Smooth muscle cell (in vitro differentiated cells): ENCODE measurements around the gene MSTO1. TPM values are rescaled to one million over a fixed set of nuclear protein-coding genes. Genes with fewer than 3 reads are reported as not detected.
"Not testable (repeated sequence)": the region's sequence is repeated elsewhere in the genome, so short reads cannot be mapped to it uniquely, and the experiment has no call there.

Experiments used
- DNase-seq: peaks from one replicate; lab custom pipeline; 2025; ENCODE audit not compliant: unreplicated experiment; lab: John Stamatoyannopoulos, UW
- H2AFZ ChIP-seq: fragments of 200-600 bp; sonication (generic); 2 replicates; pipeline ENCODE4 v1.6.0; 2016; ENCODE audit warnings: antibody characterized with exemption, low read depth, mild to moderate bottlenecking
- H3F3A ChIP-seq: fragments of 200-600 bp; sonication (generic); 2 replicates; pipeline ENCODE4 v1.6.0; 2017; ENCODE audit warnings: antibody characterized with exemption, low read depth
- H3K27ac ChIP-seq: fragments of 200-600 bp; sonication (generic); 2 replicates; pipeline ENCODE4 v1.5.1; 2016; ENCODE audit warnings: low read depth, mild to moderate bottlenecking
- H3K27me3 ChIP-seq: fragments of 200-600 bp; sonication (generic); 2 replicates; pipeline ENCODE4 v1.6.1; 2016; ENCODE audit warnings: low read depth, mild to moderate bottlenecking
- H3K36me3 ChIP-seq: fragments of 200-600 bp; sonication (generic); 2 replicates; pipeline ENCODE4 v1.5.1; 2016; ENCODE audit warnings: low read depth
- H3K4me1 ChIP-seq: fragments of 200-600 bp; sonication (generic); 2 replicates; pipeline ENCODE4 v1.5.1; 2016; ENCODE audit warnings: low read depth
- H3K4me2 ChIP-seq: fragments of 200-600 bp; sonication (generic); 2 replicates; pipeline ENCODE4 v1.6.0; 2016; ENCODE audit warnings: mild to moderate bottlenecking
- H3K4me3 ChIP-seq: fragments of 200-600 bp; sonication (generic); 2 replicates; pipeline ENCODE4 v1.5.1; 2016; ENCODE audit warnings: mild to moderate bottlenecking
- H3K79me2 ChIP-seq: fragments of 200-600 bp; sonication (generic); 2 replicates; pipeline ENCODE4 v1.6.0; 2016; ENCODE audit warnings: low read depth, mild to moderate bottlenecking
- H3K9ac ChIP-seq: fragments of 200-600 bp; sonication (generic); 2 replicates; pipeline ENCODE4 v1.6.0; 2016; ENCODE audit warnings: low read depth
- H3K9me3 ChIP-seq: fragments of 200-600 bp; sonication (generic); replicated peaks from 2 replicates; pipeline ENCODE4 v1.5.1; 2016; ENCODE audit warnings: low read depth
- H4K20me1 ChIP-seq: fragments of 200-600 bp; sonication (generic); 2 replicates; pipeline ENCODE4 v1.6.0; 2016; ENCODE audit warnings: low read depth
- WGBS: methylation state at CpG from one replicate; pipeline ENCODE4 v1.1.7; 2016; ENCODE audit warnings: low lambda C conversion rate; 5-methylcytosine and 5-hydroxymethylcytosine counted together
- polyA plus RNA-seq: library from polyadenylated mRNA; unstranded; fragments of >200 nt; fragmentation: Nextera tagmentation; extraction: Ambion mirVana; gene quantifications from 2 replicates; pipeline ENCODE4 v1.2.1, GENCODE V29; 2016
- total RNA-seq: library from RNA; depleted of rRNA; stranded (reverse); fragments of >200 nt; gene quantifications from 2 replicates; pipeline ENCODE4 v1.2.3, GENCODE V29; 2014
- TF ChIP-seq, protein P1 (sequence below): fragments of 200-600 bp; sonication (generic); IDR thresholded peaks from 2 replicates; pipeline ENCODE4 v1.5.1; 2017; ENCODE audit warnings: borderline replicate concordance, mild to moderate bottlenecking, antibody characterized with exemption; ENCODE audit not compliant: insufficient read depth, poor library complexity, severe bottlenecking

Gene MSTO1
- total and polyA plus RNA-seq, 2 experiments from 2014 or later, result 17.5 to 41.2 TPM

DNA sequence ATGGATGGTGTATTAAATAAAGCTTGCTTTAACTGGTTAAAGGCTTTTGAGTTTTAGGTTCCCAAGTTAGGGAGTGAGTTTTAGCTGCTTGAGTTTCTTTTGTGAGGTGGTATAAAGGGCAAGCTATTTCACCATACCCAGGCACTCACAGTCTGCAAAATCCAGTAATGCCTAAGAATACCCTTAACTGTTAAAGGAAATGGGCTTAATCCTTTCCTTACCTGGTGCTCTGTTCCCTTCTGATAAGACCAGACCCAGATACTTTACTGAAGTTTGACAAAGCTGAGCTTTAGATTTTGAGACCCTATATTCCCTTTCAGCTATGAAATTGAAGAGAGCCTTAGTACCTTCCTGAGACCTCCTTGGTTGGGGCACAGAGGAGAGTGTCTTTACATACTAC lies 30.3 kb downstream of the MSTO1 start:
- TF ChIP-seq, protein P1, sequence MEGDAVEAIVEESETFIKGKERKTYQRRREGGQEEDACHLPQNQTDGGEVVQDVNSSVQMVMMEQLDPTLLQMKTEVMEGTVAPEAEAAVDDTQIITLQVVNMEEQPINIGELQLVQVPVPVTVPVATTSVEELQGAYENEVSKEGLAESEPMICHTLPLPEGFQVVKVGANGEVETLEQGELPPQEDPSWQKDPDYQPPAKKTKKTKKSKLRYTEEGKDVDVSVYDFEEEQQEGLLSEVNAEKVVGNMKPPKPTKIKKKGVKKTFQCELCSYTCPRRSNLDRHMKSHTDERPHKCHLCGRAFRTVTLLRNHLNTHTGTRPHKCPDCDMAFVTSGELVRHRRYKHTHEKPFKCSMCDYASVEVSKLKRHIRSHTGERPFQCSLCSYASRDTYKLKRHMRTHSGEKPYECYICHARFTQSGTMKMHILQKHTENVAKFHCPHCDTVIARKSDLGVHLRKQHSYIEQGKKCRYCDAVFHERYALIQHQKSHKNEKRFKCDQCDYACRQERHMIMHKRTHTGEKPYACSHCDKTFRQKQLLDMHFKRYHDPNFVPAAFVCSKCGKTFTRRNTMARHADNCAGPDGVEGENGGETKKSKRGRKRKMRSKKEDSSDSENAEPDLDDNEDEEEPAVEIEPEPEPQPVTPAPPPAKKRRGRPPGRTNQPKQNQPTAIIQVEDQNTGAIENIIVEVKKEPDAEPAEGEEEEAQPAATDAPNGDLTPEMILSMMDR, result no peak

DNA sequence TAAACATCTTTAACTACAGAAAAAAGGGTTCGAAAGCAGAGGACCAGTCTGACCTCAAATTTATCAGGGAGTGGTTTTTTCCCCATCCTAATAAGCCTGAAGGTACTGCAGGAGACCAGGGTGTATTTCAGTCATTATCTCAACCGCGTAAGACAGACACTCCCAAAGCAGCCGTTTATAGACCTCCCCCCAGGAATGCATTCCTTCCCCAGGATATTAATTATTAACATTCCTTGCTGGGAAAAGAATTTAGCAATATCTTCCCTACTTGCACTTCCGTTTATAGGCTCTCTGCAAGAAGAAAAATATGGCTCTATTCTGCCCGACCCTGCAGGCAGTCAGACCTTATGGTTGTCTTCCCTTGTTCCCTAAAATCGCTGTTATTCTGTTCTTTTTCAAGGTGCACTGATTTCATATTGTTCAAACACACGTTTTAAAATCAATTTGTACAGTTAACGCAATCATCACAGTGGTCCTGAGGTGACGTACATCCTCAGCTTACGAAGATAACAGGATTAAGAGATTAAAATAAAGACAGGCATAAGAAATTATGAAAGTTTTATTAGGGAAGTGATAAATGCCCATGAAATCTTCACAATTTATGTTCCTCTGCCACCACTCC lies 32.7 kb downstream of the MSTO1 start:
- not testable (repeated sequence) for H3K79me2 ChIP-seq, H3K4me1 ChIP-seq, H3F3A ChIP-seq, H2AFZ ChIP-seq, H3K4me3 ChIP-seq, H3K27me3 ChIP-seq, H3K36me3 ChIP-seq, H3K4me2 ChIP-seq, DNase-seq, H3K9me3 ChIP-seq, H3K27ac ChIP-seq, H4K20me1 ChIP-seq, H3K9ac ChIP-seq
- WGBS, result 87% methylated on average over 11 of the region's 11 CpGs

More for the DNA sequence above, 30.3 kb downstream of the MSTO1 start:
- Histone ChIP-seq H3K79me2 (no peaks in the 10 kb centered on the region), H3K27ac (no peak overlapping the region), H3K4me2 (no peak overlapping the region), H3K4me1 (peaks cover 7% of the 10 kb centered on the region), H3F3A (no peaks in the 10 kb centered on the region), H4K20me1 (no peaks in the 10 kb centered on the region), H3K9me3 (no peaks in the 10 kb centered on the region), H3K27me3 (no peaks in the 10 kb centered on the region), H3K36me3 (no peaks in the 10 kb centered on the region), H3K4me3 (no peak overlapping the region), H2AFZ (no peak overlapping the region), H3K9ac (no peak overlapping the region)
- no peak for DNase-seq

DNA sequence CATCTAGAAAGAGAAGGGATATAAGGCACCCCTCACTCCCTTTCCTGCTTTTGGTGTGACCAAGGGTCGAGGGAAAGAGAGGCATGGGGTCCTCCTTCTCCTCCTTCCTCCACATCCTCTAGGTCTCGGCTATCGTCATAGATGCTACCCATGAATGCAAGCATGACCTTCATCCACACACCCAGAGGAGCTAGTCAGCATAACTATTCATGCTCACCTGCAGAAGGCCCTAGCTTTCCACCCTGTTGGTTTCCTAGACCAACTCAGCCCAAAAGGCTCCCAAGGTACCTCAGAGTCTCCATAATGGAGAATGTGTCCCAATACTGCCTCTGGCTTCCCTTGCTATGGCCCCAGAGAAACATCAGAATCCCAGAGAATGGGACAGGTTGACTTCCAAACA lies 33.2 kb downstream of the MSTO1 start:
- Histone ChIP-seq H3K4me3 (no peak overlapping the region), H3K27ac (no peak overlapping the region), H2AFZ (no peak overlapping the region), H3F3A (no peaks in the 10 kb centered on the region), H3K9ac (no peak overlapping the region), H4K20me1 (no peaks in the 10 kb centered on the region), H3K79me2 (no peaks in the 10 kb centered on the region), H3K4me1 (peaks cover 2% of the 10 kb centered on the region), H3K36me3 (no peaks in the 10 kb centered on the region), H3K9me3 (no peaks in the 10 kb centered on the region), H3K27me3 (no peaks in the 10 kb centered on the region), H3K4me2 (no peak overlapping the region)
- no peak for DNase-seq
- TF ChIP-seq, protein P1, result no peak
- WGBS, result 95% methylated on average over 3 of the region's 3 CpGs

DNA sequence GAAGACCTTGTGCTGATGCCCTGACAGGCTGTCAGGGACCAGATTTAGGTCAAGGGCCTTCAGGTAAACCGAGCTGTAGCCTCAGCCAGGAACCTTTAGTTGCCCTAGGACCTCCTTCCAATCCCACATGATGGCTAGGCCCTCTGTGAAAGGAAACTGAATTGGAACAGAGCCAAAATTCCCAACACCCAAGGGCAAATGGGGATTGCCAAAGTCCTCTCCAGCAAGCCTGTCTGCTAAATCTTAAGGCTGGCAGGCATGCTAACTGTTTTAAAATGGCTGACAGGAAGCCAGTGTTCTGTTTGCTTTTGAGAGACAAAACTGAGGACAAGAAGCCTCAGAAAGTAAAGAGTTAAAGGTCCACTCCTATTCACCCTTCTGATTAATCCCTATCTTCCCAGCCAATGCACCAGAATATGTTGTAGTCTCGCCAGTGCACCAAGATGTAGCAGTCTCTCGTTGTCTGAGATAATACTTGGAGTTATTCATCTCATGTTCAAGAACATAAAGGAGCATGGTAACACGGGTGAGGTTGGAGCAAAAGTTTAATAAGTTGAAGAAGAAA lies 35.1 kb downstream of the MSTO1 start:
- Histone ChIP-seq H3K27me3 (no peaks in the 10 kb centered on the region), H3K9me3 (no peaks in the 10 kb centered on the region), H3F3A (no peaks in the 10 kb centered on the region), H3K4me1 (peaks cover 4% of the 10 kb centered on the region), H3K36me3 (no peaks in the 10 kb centered on the region), H3K4me2 (no peak overlapping the region), H4K20me1 (no peaks in the 10 kb centered on the region), H3K27ac (no peak overlapping the region), H3K9ac (no peak overlapping the region), H2AFZ (no peak overlapping the region), H3K79me2 (no peaks in the 10 kb centered on the region), H3K4me3 (no peak overlapping the region)
- TF ChIP-seq, protein P1, result no peak
- no peak for DNase-seq
- WGBS, result 87% methylated on average over 4 of the region's 4 CpGs
